Raji (cell line): ENCODE results near the gene COX6A2.

Source experiments
- POLR2A ChIP-seq: IDR thresholded peaks from 2 replicates; pipeline ENCODE4 v1.6.1; 2011; ENCODE audit warnings: low read depth, low read length, control low read depth; ENCODE audit not compliant: insufficient read depth

COX6A2 gene

DNA sequence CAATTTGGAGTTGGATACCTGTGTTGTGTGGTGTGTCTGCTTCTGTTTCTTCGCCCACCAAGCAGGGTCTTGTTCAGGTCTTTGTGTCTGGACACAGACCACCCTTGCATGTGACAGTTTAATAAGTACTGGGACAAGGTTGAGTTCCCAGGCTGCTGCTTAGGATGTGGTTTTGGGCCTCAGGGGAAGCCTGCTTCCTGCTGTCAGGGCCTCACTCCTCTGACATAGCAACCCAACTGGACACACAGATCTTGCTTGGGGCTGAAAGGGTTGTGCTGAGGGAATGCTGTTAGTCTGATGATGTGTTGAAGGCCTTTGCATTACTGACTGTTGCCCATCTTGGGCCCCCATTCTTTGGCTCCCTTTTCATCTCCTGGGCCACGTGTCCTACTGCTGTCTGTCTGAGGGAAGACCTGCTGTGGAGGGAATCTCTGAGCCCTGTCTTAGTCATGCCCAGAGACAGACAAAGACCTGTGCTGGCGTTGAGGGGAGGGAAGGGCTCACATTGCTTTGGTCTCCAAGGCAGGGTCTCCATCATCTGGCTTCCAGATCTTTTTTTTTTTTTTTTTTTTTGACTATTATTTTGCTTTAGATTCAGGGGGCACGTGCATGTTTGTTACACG lies 39.1 kb upstream of the COX6A2 start:
- no peak for TF ChIP-seq POLR2A

DNA sequence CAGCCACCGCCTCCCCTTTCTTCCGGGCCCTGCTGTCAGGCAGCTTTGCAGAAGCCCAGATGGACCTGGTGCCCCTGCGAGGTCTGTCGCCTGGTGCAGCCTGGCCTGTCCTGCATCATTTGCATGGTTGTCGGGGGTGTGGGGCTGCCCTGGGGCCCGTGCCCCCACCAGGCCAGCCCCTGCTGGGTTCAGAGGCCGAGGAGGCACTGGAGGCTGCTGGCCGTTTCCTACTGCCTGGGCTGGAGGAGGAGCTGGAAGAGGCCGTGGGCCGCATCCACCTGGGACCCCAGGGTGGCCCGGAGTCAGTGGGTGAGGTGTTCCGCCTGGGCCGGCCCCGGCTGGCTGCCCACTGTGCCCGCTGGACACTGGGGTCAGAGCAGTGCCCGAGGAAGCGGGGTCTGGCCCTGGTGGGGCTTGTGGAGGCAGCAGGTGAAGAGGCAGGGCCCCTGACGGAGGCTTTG lies 38.3 kb upstream of the COX6A2 start:
- no peak for TF ChIP-seq POLR2A

DNA sequence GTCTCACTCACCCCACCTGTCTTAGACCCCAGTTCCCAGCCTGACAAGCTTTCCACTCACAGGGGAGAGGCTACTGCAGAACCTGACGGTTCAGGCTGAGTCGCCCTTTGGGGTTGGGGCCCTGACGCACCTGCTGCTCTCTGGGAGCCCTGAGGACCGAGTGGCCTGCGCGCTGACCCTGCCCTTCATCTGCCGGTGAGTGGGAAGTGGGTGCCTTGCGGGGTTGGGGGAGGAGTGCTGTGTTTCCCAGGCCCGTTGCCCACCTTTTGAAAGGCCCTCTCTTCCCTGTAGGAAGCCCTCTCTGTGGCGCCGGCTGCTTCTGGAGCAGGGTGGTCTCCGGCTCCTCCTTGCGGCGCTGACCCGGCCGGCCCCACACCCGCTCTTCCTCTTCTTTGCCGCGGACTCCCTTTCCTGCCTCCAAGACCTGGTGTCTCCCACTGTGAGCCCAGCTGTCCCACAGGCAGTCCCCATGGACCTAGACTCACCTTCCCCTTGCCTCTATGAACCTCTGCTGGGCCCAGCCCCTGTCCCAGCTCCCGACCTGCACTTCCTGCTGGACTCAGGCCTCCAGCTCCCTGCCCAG lies 37.7 kb upstream of the COX6A2 start:
- no peak for TF ChIP-seq POLR2A

DNA sequence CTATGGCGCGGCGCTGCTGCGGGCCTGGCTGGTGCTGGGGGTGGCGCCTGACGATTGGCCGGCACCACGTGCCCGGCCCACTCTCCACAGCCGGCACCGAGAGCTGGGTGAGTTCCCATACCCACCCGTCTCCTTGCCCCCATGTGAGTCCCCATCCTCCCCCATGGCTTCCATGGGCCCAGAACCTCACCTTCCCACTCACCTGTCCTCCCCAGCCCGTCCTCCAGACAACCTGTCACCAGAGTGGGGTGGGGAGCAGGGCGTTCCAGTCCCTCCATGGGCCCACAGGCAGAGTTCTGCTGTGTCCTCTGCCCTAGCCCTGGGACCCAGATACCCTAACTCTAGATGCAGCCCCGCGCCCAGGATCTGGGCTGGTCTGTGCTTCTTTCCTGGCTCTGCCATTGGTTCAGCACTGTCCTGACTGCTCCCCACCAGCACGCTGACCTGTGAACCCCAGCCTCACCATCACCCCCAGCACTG lies 36.7 kb upstream of the COX6A2 start:
- no peak for TF ChIP-seq POLR2A

DNA sequence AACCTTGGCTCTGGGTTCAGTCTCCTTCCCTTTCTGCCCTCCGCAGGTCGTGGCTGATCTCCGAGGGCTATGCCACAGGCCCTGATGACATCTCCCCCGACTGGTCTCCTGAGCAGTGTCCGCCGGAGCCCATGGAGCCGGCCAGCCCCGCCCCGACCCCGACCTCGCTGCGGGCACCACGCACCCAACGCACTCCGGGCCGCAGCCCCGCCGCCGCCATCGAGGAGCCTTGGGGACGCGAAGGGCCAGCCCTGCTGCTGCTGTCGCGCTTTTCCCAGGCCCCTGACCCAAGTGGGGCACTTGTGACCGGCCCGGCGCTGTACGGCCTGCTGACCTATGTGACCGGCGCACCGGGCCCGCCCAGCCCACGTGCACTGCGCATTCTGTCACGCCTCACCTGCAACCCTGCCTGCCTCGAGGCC lies 36.2 kb upstream of the COX6A2 start:
- TF ChIP-seq POLR2A = no peak

DNA sequence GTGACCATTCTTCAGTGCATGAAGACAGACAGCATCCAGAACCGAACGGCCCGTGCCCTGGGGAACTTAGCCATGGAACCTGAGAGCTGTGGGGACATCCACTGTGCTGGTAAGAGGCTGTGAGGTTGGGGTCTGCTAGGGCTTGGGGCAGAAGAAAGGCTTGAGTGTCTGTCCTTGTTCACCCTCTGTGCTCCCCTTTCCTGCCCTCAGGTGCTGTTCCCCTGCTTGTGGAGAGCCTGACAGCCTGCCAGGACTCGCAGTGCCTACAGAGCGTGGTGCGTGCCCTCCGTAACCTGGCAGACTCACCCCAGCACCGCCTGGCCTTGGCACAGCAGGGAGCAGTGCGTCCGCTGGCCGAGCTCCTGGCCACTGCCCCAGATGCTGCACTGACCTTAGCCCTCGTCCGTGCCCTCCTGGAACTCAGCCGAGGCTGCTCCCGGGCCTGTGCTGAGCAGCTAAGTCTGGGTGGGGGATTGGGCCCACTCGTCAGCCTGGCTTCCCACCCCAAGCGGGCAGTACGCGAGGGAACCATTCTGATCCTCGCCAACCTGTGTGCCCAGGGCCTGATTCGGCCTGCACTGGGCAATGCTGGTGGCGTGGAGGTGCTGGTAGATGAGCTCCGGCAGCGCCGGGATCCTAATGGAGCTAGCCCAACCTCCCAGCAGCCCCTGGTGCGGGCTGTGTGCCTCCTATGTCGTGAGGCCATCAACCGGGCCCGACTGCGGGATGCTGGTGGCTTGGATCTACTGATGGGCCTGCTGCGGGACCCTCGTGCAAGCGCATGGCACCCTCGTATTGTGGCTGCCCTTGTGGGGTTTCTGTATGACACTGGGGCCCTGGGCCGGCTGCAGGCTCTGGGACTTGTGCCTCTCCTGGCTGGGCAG lies 34.0 kb upstream of the COX6A2 start:
- no peak for TF ChIP-seq POLR2A

DNA sequence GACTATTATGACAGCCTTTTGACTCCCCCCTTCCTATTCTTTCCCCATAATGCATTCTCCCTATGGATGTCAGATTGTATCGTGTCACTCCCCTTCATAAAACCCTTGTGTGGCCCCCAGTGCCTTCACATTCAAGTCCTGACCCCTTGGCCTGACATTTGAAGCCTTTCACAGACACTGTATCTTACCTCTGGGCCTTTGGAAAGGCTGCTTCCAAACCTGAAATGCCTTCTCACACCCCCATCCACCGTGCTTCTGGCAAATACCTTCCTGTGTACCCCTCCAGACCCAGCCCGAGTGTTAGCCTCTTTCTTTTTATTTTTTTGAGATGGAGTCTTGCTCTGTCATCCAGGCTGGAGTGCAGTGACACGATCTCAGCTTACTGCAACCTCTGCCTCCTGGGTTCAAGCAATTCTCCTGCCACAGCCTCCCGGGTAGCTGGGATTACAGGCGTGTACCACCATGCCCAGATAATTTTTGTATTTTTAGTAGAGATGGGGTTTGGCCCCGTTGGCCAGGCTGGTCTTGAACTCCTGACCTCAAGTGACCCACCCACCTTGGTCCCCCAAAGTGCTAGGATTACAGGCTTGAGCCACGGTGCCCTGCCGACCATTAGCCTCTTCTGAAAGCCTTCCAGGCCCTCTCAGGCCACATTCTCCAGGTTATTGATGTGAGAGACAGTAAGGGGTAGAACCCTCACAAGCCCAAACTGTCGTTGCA lies 33.2 kb upstream of the COX6A2 start:
- TF ChIP-seq POLR2A = no peak

DNA sequence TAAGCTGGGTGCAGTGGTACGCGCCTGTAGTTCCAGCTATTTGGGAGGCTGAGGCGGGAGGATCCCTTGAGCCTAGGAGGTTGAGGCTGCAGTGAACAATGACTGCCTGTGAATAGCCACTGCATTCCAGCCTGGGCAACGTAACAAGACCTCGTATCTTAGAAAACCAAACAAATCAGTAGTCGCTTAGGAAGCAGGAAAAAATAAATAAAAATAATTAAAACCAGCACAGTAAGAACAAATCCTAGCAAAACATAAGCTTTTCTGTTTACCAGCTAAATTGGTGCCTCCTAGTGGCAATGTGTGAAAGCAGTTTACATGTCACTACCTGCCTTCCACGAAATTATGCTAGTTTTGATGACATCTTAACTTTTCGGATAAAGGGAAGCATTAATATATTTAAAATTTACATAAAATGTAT lies 32.4 kb upstream of the COX6A2 start:
- no peak for TF ChIP-seq POLR2A

DNA sequence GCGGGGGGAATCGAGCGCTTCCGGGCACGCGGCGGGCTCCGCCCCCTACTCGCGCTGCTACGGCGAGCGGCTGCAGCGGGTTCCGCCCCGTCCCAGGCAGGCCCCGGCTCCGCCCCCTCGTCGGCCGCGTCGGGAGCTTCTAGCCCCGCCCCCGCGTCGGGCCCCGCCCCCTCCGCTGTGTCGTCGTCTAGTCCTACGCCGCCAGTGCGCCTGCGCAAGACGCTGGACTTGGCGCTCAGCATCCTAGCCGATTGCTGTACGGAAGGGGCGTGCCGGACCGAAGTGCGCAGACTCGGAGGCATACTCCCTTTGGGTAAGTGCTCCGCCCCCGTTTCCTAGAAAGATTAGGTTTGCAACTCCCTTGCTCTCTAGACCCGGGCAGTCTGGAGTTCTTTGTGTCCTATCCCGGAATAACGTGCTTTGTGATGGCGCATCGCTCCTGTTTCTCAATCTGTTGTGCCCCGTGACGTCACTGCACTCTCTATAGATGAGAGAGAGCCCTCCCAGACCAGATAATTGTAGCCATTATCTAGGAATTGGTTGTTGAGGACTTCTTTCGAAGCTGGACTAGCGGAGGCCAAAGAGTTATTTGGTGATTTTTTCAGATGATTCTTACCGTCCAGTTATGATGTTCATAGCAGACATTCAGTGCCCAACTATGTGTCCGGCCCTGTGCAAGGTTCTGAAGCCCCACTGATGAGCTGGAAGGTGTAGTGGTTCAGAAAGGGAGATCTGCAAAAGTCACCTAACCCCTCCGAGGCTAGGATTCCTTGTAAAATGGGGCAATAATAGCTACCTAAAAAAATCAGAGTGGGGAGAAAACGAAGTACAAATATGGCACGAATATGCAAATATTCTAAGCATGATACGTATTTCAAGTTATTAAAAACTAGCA lies 31.8 kb upstream of the COX6A2 start:
- TF ChIP-seq POLR2A = no peak

DNA sequence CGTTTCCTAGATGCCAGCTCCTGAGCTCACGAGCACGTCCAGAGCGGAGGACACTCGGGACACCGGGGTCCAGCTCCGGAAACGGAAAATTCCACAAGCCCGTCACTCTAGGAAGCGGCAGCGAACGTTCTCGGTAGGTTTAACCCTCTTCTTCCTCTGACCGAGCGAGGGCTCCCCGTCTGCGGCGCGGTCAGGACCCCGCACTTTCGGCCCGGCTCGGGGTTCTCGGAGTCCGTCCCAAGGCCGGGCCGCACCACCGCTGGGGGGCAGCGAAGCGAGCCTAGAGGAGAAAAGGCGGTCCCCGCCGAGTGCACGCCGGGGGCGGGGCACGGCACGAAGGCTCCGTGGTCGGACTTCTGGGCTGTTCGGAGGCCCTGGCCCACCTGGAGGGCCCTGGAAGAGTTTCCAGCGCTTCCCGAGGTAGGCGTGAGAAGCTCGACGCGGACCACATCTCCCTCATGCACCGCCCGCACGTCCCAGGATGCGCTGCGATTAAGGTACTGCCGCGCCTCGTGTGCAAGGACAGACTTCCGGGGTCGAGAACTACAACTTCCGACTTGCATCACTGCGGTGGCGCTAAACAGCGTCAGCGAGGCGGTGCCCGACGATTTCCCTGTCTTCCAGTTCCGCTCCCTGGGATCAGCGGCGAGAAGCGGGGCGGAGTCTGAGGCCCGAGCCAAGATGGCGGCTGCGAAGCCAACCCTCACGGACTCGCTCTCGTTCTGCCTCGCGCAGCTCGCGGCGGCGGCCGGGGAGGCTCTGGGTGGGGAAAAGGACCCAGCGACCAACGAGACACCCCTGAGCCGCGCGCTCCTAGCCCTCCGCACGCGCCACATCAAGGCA lies 30.9 kb upstream of the COX6A2 start, which contains the start of gene ARMC5:
Gene ARMC5, plus strand, starts transcription at position 658 of the 843 bp plus-strand sequence. Its CDS starts 24 bp downstream, at position 682.
- peak; percentile 86 for TF ChIP-seq POLR2A

DNA sequence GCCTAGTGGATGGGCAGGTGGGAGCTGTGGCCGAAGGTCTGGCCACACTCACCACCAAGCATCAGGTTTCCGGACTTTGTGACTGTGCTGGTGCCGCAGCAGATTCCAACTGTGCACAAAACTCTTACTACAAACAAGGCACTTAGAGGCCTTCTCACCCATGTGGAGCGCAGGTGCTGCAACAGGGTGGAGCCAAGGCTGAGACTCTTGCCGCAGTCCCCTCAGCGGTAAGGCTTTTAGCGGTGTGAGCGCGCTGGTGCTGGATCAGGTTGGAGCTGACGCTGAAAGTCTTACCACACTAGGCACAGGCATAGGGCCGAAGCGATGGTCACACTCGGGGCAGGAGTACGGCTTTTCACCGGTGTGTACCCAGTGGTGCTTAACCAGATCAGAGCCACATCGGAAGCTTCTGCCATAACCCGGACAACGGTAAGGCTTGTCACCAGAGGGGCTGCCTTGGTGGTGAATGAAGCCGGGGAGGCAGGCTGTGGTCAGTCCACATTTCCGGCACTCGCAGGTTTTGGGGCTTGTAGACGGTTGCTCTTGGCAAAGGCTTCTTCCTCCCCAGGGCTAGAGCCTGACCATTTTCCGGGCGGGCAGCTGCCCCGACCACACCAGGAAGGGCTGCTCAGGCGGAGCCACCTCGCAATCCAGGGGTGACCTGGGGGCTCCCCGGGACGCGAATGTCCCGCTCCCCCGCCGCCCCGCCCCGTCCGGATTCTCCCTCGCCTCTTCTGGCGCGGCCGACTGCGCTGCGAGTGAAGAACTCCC lies 30.1 kb upstream of the COX6A2 start:
- TF ChIP-seq POLR2A = no peak

DNA sequence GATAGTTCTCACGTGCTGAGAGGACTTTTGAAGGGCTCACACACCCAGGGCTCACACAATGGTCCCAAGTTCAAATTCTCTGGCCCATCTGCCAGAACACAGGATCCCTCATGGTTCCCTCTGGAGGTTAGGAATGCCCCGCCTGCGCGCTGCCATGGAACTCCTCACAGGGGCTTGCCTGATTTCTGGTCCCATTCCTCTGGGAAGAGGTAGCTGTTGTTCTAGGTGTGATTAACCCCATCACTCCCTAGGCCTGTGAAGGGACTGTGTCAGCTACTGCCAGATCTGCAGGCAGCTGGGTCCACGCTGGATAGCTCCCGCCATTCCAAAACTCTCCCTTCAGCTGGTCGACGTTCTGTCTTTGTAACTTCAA lies 28.8 kb upstream of the COX6A2 start:
- no peak for TF ChIP-seq POLR2A
